HEK293T (cell line): ENCODE measurements around the gene COL19A1.

Experiments
- ARNT ChIP-seq: fragments of 450-650 bp; IDR thresholded peaks from 2 replicates; pipeline ENCODE4 v1.6.1; 2017; ENCODE audit warnings: mild to moderate bottlenecking
- FOXA1 ChIP-seq: fragments of 450-650 bp; IDR thresholded peaks from 2 replicates; pipeline ENCODE4 v1.6.1; 2016; ENCODE audit warnings: mild to moderate bottlenecking
- FOXK2 ChIP-seq: fragments of 450-650 bp; IDR thresholded peaks from 2 replicates; pipeline ENCODE4 v1.6.1; 2016; ENCODE audit warnings: mild to moderate bottlenecking
- NFRKB ChIP-seq: fragments of 450-650 bp; IDR thresholded peaks from 2 replicates; pipeline ENCODE4 v1.6.1; 2016; ENCODE audit warnings: mild to moderate bottlenecking, moderate library complexity
- SP1 ChIP-seq: fragments of 450-650 bp; IDR thresholded peaks from 2 replicates; pipeline ENCODE4 v1.6.1; 2017
- TARDBP ChIP-seq: fragments of 450-650 bp; IDR thresholded peaks from 2 replicates; pipeline ENCODE4 v1.6.1; 2016

- TF ChIP-seq NFRKB = no peak
- no peak for TF ChIP-seq SP1
- no peak for TF ChIP-seq FOXK2
- TF ChIP-seq TARDBP = no peak
- no peak for TF ChIP-seq ARNT
- TF ChIP-seq FOXA1 = no peak
These were observed 194.3 kb downstream of the COL19A1 start for GRCh38 chr6:70060680-70061079.
